ENCODE measurements around the gene ADAP1. TPM values are rescaled to one million over a fixed set of nuclear protein-coding genes. Genes with fewer than 3 reads are reported as not detected.

The ADAP1 gene
- total RNA-seq, 2 donors from 2014 or later: 19.7 to 19.8 TPM

DNA sequence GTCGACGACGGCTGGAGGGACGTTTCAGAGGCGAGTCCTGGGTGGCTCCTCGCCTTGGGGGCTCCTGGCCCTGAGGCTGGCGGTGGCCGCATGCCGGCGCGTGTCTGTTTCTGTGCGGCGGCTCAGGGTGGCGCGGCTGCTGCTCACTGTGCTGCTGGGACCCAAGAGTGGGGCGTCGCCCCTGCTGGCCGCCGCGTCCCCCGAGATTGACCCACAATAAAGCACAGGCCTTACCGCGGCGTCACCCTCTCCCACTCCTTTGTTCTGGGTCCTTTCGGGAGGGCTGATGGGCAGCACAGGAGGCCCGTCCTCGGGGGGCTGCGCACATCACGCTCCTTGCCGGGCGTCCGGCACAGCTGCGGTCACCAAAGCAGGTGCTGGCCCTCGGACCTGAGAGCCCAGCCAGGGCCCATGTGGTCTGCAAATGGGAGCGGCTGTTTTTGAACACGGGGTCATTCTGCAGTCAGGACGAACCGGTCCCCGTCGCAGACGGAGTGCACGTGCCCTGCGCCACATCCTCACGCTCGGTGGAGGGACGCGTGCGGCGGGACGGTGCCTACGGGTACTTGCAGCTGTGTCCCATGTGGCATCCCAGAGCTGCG, 58.9 kb downstream of the ADAP1 start:
- intact Hi-C loops (cut with DNase I): no loop called here
- no peak for DNase-seq
- TF ChIP-seq, protein P1, sequence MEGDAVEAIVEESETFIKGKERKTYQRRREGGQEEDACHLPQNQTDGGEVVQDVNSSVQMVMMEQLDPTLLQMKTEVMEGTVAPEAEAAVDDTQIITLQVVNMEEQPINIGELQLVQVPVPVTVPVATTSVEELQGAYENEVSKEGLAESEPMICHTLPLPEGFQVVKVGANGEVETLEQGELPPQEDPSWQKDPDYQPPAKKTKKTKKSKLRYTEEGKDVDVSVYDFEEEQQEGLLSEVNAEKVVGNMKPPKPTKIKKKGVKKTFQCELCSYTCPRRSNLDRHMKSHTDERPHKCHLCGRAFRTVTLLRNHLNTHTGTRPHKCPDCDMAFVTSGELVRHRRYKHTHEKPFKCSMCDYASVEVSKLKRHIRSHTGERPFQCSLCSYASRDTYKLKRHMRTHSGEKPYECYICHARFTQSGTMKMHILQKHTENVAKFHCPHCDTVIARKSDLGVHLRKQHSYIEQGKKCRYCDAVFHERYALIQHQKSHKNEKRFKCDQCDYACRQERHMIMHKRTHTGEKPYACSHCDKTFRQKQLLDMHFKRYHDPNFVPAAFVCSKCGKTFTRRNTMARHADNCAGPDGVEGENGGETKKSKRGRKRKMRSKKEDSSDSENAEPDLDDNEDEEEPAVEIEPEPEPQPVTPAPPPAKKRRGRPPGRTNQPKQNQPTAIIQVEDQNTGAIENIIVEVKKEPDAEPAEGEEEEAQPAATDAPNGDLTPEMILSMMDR (IDR thresholded peaks at IDR 0.05): no peak
- no peak for TF ChIP-seq POLR2A (IDR thresholded peaks at IDR 0.05)
- Histone ChIP-seq H3K9me3 (no peaks in the 10 kb centered on the region), H3K27me3 (no peaks in the 10 kb centered on the region), H3K36me3 (replicated peaks in 1 of 2; ENCODE audit: insufficient read depth in 1 of 2, low read depth in 2 of 2) (peaks cover 25 to 40% of the 10 kb centered on the region in 2 donors), H3K4me3 (no peak overlapping the region), H3K4me1 (peaks cover under 1% of the 10 kb centered on the region), H3K27ac (no peak overlapping the region)
- no peak for ATAC-seq
- WGBS, 2 donors: 93 to 97% methylated on average over 29 to 47 of the region's 52 CpGs

DNA sequence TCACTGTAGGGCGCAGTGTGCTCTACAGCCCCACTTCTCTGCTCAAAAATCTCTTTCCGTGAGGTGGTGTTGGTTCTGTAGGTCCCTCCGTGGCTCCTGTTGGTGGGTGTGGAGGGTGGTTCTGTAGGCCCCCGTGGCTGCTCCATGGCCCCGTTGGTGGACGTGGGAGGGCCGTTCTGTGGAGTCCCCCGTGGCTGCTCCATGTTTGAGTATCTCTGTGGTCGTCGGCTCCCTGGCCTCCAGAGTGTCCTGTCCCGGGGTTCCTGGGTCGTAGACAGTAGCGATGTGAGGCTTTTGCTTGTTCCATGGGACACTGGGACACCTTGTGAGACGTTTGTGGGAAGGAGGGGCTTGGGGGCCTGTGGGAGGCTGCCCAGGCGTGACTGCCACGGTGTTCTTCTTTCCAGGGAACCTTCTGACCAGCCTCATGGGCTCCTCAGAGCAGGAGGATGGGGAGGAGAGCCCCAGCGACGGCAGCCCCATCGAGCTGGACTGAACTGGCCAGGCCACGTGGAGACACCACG, 59.5 kb downstream of the ADAP1 start:
- no peak for DNase-seq
- intact Hi-C loops (cut with DNase I): no loop called here

DNA sequence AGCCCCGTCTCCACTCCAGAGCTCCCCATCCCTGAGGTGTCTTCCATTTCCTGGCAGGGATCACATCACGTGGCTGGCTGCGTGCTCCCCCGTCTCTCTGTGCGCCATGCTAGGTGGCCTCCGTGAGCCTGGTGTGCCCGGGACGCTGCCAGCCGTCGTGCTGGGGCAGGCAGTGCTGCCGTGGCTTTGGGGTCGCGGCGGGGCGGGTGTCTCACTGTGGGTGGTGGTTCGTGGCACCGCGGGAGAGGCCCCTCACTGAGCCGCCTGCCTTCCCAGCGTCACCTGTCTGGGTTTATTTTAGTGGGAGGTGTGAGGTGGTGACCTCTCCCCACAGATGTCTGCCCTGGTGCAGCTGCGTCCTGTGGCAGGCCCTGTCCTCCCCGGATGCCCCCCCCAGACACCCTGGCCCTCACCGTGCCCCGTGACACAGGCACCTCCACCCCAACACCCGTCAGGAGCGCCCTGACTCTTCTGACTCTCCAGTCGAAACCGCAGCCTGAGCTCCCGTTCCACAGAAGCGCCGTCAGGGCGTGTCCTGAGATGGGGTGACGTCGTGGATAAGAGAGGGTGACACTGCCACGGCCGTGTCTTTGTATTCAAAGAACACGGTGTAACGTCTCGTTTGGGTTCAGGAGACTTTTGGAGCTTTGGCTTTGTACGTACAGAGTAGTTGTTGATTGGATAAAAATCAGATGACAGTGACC, 60.2 kb downstream of the ADAP1 start:
- WGBS, 2 donors: 93 to 97% methylated on average over 18 to 40 of the region's 40 CpGs
- Histone ChIP-seq H3K27ac (no peak overlapping the region), H3K4me3 (no peak overlapping the region), H3K27me3 (no peaks in the 10 kb centered on the region), H3K9me3 (no peaks in the 10 kb centered on the region), H3K4me1 (no peaks in the 10 kb centered on the region), H3K36me3 (replicated peaks in 1 of 2; ENCODE audit: insufficient read depth in 1 of 2, low read depth in 2 of 2) (peaks cover 25 to 40% of the 10 kb centered on the region in 2 donors)
- no peak for ATAC-seq
- DNase-seq: no peak
- intact Hi-C loops (cut with DNase I): no loop called here
- no peak for TF ChIP-seq POLR2A (IDR thresholded peaks at IDR 0.05)
- TF ChIP-seq, protein P1 (IDR thresholded peaks at IDR 0.05): no peak

More for the DNA sequence above, 59.5 kb downstream of the ADAP1 start:
- WGBS, 2 donors: 86 to 96% methylated on average over 5 to 21 of the region's 21 CpGs
- Histone ChIP-seq H3K27ac (no peak overlapping the region), H3K4me1 (no peaks in the 10 kb centered on the region), H3K4me3 (no peak overlapping the region), H3K36me3 (replicated peaks in 1 of 2; ENCODE audit: insufficient read depth in 1 of 2, low read depth in 2 of 2) (peaks cover 25 to 40% of the 10 kb centered on the region in 2 donors), H3K27me3 (no peaks in the 10 kb centered on the region), H3K9me3 (no peaks in the 10 kb centered on the region)
- no peak for ATAC-seq
- TF ChIP-seq POLR2A (IDR thresholded peaks at IDR 0.05): no peak
- TF ChIP-seq, protein P1 (IDR thresholded peaks at IDR 0.05): no peak

DNA sequence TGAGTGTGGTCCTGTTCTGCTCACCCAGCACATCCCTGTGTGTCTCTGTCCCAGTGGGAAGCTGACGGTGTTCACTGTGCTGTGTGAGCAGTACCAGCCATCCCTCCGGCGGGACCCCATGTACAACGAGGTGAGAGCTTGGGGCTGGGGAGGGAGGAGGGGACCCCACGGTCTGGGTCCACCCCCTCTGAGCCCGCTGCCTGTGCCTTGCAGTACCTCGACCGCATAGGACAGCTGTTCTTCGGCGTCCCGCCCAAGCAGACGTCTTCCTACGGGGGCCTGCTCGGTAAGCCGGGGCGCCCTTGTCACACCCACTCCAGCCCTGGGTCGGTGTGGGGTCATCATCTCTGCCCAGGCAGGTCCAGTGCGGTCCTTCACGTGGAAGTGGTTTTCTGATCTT, 60.8 kb downstream of the ADAP1 start:
- Histone ChIP-seq H3K4me1 (no peaks in the 10 kb centered on the region), H3K36me3 (replicated peaks in 1 of 2; ENCODE audit: insufficient read depth in 1 of 2, low read depth in 2 of 2) (peaks cover 25 to 40% of the 10 kb centered on the region in 2 donors), H3K27me3 (no peaks in the 10 kb centered on the region), H3K9me3 (no peaks in the 10 kb centered on the region), H3K4me3 (no peak overlapping the region), H3K27ac (no peak overlapping the region)
- DNase-seq (no peak), ATAC-seq (no peak)
- intact Hi-C loops (cut with DNase I): no loop called here
- WGBS, 2 donors: 92 to 96% methylated on average over 7 to 19 of the region's 19 CpGs
- TF ChIP-seq POLR2A (IDR thresholded peaks at IDR 0.05): no peak
- TF ChIP-seq, protein P1 (IDR thresholded peaks at IDR 0.05): no peak
